ENCODE measurements around the gene BICC1.

The BICC1 gene

GRCh38 chr10:58754469-58755339, 242.0 kb downstream of the BICC1 start:
- DNase-seq, result no peak

- no peak for DNase-seq
Measured at GRCh38 chr10:58755340-58755610, 242.6 kb downstream of the BICC1 start.

GRCh38 chr10:58755677-58756076, 243.0 kb downstream of the BICC1 start:
- no peak for DNase-seq

- DNase-seq, result no peak
Measured at GRCh38 chr10:58756130-58756719, 243.6 kb downstream of the BICC1 start.

- DNase-seq, result no peak
Measured at GRCh38 chr10:58757352-58758065, 244.8 kb downstream of the BICC1 start.

GRCh38 chr10:58758321-58758720, 245.6 kb downstream of the BICC1 start:
- no peak for DNase-seq

GRCh38 chr10:58764087-58764747, 251.5 kb downstream of the BICC1 start:
- DNase-seq, result no peak

- no peak for DNase-seq
Measured at GRCh38 chr10:58765910-58766309, 253.2 kb downstream of the BICC1 start.

- no peak for DNase-seq
Measured at GRCh38 chr10:58767652-58768051, 255.0 kb downstream of the BICC1 start.

- DNase-seq, result no peak
Measured at GRCh38 chr10:58771863-58772262, 259.2 kb downstream of the BICC1 start.

- DNase-seq, result no peak
Measured at GRCh38 chr10:58772758-58773157, 260.1 kb downstream of the BICC1 start.

- no peak for DNase-seq
Measured at GRCh38 chr10:58773341-58773740, 260.7 kb downstream of the BICC1 start.

- no peak for DNase-seq
Measured at GRCh38 chr10:58773944-58774343, 261.3 kb downstream of the BICC1 start.

- no peak for DNase-seq
Measured at GRCh38 chr10:58775960-58776567, 263.4 kb downstream of the BICC1 start.

- no peak for DNase-seq
Measured at GRCh38 chr10:58776568-58777318, 264.1 kb downstream of the BICC1 start.

GRCh38 chr10:58778966-58779365, 266.3 kb downstream of the BICC1 start:
- DNase-seq, result no peak

GRCh38 chr10:58779594-58779993, 266.9 kb downstream of the BICC1 start:
- DNase-seq, result no peak

- no peak for DNase-seq
Measured at GRCh38 chr10:58780476-58780875, 267.8 kb downstream of the BICC1 start.

- DNase-seq, result no peak
Measured at GRCh38 chr10:58781873-58782488, 269.3 kb downstream of the BICC1 start.

GRCh38 chr10:58782876-58783851, 270.5 kb downstream of the BICC1 start:
- DNase-seq, result no peak

GRCh38 chr10:58784361-58784760, 271.7 kb downstream of the BICC1 start:
- no peak for DNase-seq

Data from effector CD8-positive, alpha-beta T cell (primary cell).